GM21786 (cell line): ENCODE results near the gene NLGN1.
A peak's percentile ranks its signal among the peaks of the same experiment; 100 is the strongest.

ENCODE experiments used
- ATAC-seq: cut with Tn5 transposase; IDR thresholded peaks from one replicate; pipeline ENCODE4 v1.9.1; 2021; ENCODE audit not compliant: unreplicated experiment

NLGN1 gene

GRCh38 chr3:173893835-173894234 is 496.3 kb downstream of the NLGN1 start:
- ATAC-seq = no peak

GRCh38 chr3:173897631-173898030 is 500.1 kb downstream of the NLGN1 start:
- ATAC-seq = no peak

- no peak for ATAC-seq
Measured at GRCh38 chr3:173901649-173902048, 504.1 kb downstream of the NLGN1 start.

GRCh38 chr3:173902401-173902800 is 504.9 kb downstream of the NLGN1 start:
- ATAC-seq = no peak

GRCh38 chr3:173902871-173903270 is 505.3 kb downstream of the NLGN1 start:
- ATAC-seq = no peak

GRCh38 chr3:173905381-173905780 is 507.8 kb downstream of the NLGN1 start:
- no peak for ATAC-seq

- no peak for ATAC-seq
Measured at GRCh38 chr3:173911446-173911845, 513.9 kb downstream of the NLGN1 start.

GRCh38 chr3:173912126-173912525 is 514.6 kb downstream of the NLGN1 start:
- ATAC-seq = no peak

GRCh38 chr3:173913397-173913796 is 515.9 kb downstream of the NLGN1 start:
- no peak for ATAC-seq

GRCh38 chr3:173913974-173914421 is 516.5 kb downstream of the NLGN1 start:
- ATAC-seq = no peak

GRCh38 chr3:173916799-173917198 is 519.3 kb downstream of the NLGN1 start:
- ATAC-seq = no peak

- peak; percentile 90 for ATAC-seq
Measured at GRCh38 chr3:173920386-173920785, 522.8 kb downstream of the NLGN1 start.

GRCh38 chr3:173921732-173922131 is 524.2 kb downstream of the NLGN1 start:
- no peak for ATAC-seq

- ATAC-seq = no peak
Measured at GRCh38 chr3:173923204-173923603, 525.7 kb downstream of the NLGN1 start.

GRCh38 chr3:173930251-173930650 is 532.7 kb downstream of the NLGN1 start:
- no peak for ATAC-seq

- ATAC-seq = peak; percentile 80
Measured at GRCh38 chr3:173932624-173933023, 535.1 kb downstream of the NLGN1 start.

GRCh38 chr3:173933113-173933512 is 535.6 kb downstream of the NLGN1 start:
- no peak for ATAC-seq

- ATAC-seq = no peak
Measured at GRCh38 chr3:173936316-173936715, 538.8 kb downstream of the NLGN1 start.

GRCh38 chr3:173938159-173938558 is 540.6 kb downstream of the NLGN1 start:
- no peak for ATAC-seq

- no peak for ATAC-seq
Measured at GRCh38 chr3:173938616-173939015, 541.1 kb downstream of the NLGN1 start.

GRCh38 chr3:173939331-173939730 is 541.8 kb downstream of the NLGN1 start:
- ATAC-seq = no peak

GRCh38 chr3:173943264-173943663 is 545.7 kb downstream of the NLGN1 start:
- ATAC-seq = no peak

GRCh38 chr3:173945170-173945569 is 547.6 kb downstream of the NLGN1 start:
- ATAC-seq = no peak

GRCh38 chr3:173945806-173946205 is 548.3 kb downstream of the NLGN1 start:
- ATAC-seq = no peak
